Measurements from ENCODE around the gene MRE11. TPM values are rescaled to one million over a fixed set of nuclear protein-coding genes. Genes with fewer than 3 reads are reported as not detected.

Gene MRE11
- total RNA-seq, 4 donors from 2014 or later: 9.0 to 18.3 (median 12.1) TPM

DNA sequence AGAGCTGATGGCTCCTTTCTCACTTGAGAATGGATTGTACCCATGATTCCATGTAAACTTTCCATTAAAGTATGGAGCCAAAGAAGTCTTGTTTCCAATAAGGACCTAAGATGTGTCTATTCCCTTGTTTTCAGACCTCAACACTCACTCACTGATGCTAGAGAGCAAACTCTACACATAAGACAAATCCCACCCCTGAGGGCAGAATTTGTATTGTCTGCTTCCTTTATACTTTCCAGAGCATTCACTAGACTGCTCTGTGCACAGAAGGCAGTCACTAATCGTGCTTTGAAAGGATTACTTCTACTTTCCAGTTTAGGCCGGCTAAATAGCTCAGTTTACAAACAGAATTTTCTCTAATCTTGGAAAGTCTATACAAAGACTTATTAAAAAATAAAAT lies 6.5 kb upstream of the MRE11 start:
- no peaks in the 10 kb centered on the region for H3K9me3 ChIP-seq
- WGBS, 2 donors: 55 to 63% methylated on average over 2 of the region's 2 CpGs
- H3K4me1 ChIP-seq: peaks cover 0 to 8% (median 3%) of the 10 kb centered on the region in 3 donors
- intact Hi-C loops (cut with DNase I): no loop called here
- no peak for DNase-seq
- no peaks in the 10 kb centered on the region for H3K27me3 ChIP-seq
- H3K36me3 ChIP-seq: peaks cover 0 to 57% (median 12%) of the 10 kb centered on the region in 3 donors
- H3K4me3 ChIP-seq: no peak overlapping the region
- no peak overlapping the region for H3K27ac ChIP-seq
- TF ChIP-seq POLR2A (IDR thresholded peaks at IDR 0.05): no peak
- TF ChIP-seq, protein P1, sequence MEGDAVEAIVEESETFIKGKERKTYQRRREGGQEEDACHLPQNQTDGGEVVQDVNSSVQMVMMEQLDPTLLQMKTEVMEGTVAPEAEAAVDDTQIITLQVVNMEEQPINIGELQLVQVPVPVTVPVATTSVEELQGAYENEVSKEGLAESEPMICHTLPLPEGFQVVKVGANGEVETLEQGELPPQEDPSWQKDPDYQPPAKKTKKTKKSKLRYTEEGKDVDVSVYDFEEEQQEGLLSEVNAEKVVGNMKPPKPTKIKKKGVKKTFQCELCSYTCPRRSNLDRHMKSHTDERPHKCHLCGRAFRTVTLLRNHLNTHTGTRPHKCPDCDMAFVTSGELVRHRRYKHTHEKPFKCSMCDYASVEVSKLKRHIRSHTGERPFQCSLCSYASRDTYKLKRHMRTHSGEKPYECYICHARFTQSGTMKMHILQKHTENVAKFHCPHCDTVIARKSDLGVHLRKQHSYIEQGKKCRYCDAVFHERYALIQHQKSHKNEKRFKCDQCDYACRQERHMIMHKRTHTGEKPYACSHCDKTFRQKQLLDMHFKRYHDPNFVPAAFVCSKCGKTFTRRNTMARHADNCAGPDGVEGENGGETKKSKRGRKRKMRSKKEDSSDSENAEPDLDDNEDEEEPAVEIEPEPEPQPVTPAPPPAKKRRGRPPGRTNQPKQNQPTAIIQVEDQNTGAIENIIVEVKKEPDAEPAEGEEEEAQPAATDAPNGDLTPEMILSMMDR (IDR thresholded peaks at IDR 0.05): no peak

DNA sequence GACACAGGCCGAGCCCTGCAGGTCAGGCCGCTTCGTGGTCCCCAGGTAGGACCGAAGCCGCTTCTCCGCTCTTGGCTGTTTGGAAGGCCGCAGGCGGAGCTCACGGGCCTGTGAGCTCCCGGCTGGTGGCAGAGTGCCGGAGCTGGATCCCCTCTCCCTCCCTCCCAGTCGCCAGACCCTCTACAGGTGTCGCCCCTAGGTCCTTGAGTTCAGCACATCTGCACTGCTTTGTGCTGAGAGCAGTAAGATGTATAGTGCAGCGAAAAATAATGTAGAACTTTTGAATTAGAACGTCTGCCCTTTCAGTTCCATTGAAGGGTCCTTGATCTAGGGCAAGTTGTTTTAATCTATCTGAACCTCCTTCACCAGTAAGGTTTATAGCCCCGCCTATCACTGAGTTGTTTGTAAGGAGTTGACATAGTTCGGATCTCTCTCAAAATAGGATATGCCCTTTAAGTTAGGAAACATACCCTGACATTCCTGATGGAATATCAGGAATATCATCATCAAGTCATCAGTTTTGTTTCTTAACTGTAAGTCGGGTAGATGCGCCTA lies 559 bp upstream of the MRE11 start:
- WGBS, 2 donors: 5 to 13% methylated on average over 6 to 14 of the region's 19 CpGs
- Histone ChIP-seq H3K27ac (peak overlapping the region; percentile 85 to 91 (median 88)), H3K27me3 (no peaks in the 10 kb centered on the region), H3K4me1 (peaks cover 0 to 34% (median 19%) of the 10 kb centered on the region in 3 donors), H3K4me3 (peak overlapping the region; percentile 85 to 89 (median 86)), H3K9me3 (no peaks in the 10 kb centered on the region), H3K36me3 (peaks cover 0 to 44% (median 12%) of the 10 kb centered on the region in 3 donors)
- no peak for DNase-seq
- intact Hi-C loops (cut with DNase I): no loop called here
- no peak for TF ChIP-seq POLR2A (IDR thresholded peaks at IDR 0.05)
- TF ChIP-seq, protein P1 (IDR thresholded peaks at IDR 0.05): no peak

GRCh38 chr11:94486068-94486467 lies 7.6 kb downstream of the MRE11 start:
- H3K9me3 ChIP-seq: no peaks in the 10 kb centered on the region
- no peak overlapping the region for H3K27ac ChIP-seq
- no peak overlapping the region for H3K4me3 ChIP-seq
- WGBS, 2 donors: 81 to 86% methylated on average over 1 of the region's 1 CpG
- intact Hi-C loops (cut with DNase I): no loop called here
- H3K4me1 ChIP-seq: no peaks in the 10 kb centered on the region
- peaks cover 2 to 93% (median 5%) of the 10 kb centered on the region in 3 donors for H3K36me3 ChIP-seq
- H3K27me3 ChIP-seq: no peaks in the 10 kb centered on the region
- no peak for DNase-seq
- TF ChIP-seq POLR2A (IDR thresholded peaks at IDR 0.05): no peak
- TF ChIP-seq, protein P1 (IDR thresholded peaks at IDR 0.05): no peak

GRCh38 chr11:94481342-94481741 lies 12.3 kb downstream of the MRE11 start:
- TF ChIP-seq, protein P1 (IDR thresholded peaks at IDR 0.05): no peak
- no peak for TF ChIP-seq POLR2A (IDR thresholded peaks at IDR 0.05)
- Histone ChIP-seq H3K27me3 (no peaks in the 10 kb centered on the region), H3K4me1 (no peaks in the 10 kb centered on the region), H3K9me3 (no peaks in the 10 kb centered on the region), H3K27ac (no peak overlapping the region), H3K36me3 (peaks cover 5 to 95% (median 11%) of the 10 kb centered on the region in 3 donors), H3K4me3 (no peak overlapping the region)
- no peak for DNase-seq
- intact Hi-C loops (cut with DNase I): no loop called here

GRCh38 chr11:94477624-94478023 lies 16.0 kb downstream of the MRE11 start:
- no peak for TF ChIP-seq POLR2A (IDR thresholded peaks at IDR 0.05)
- TF ChIP-seq, protein P1 (IDR thresholded peaks at IDR 0.05): no peak
- no peaks in the 10 kb centered on the region for H3K9me3 ChIP-seq
- H3K4me3 ChIP-seq: no peak overlapping the region
- H3K27me3 ChIP-seq: no peaks in the 10 kb centered on the region
- WGBS, 2 donors: 74 to 80% methylated on average over 2 of the region's 2 CpGs
- H3K36me3 ChIP-seq: peaks cover 0 to 84% (median 11%) of the 10 kb centered on the region in 3 donors
- H3K4me1 ChIP-seq: no peaks in the 10 kb centered on the region
- DNase-seq: no peak
- intact Hi-C loops (cut with DNase I): no loop called here
- H3K27ac ChIP-seq: no peak overlapping the region
